IPS-20b (cell line): Measurements from ENCODE around the gene ZDHHC14.
"Not testable (repeated sequence)": the region's sequence is repeated elsewhere in the genome, so short reads cannot be mapped to it uniquely, and the experiment has no call there.

Experiments used
- H3K27ac ChIP-seq: one replicate; pipeline ENCODE4 v1.5.1; 2013; ENCODE audit warnings: low read length
- H3K27me3 ChIP-seq: 2 replicates; pipeline ENCODE4 v1.6.1; 2013; ENCODE audit warnings: mild to moderate bottlenecking, low read length, inconsistent platforms; ENCODE audit not compliant: insufficient read depth
- H3K36me3 ChIP-seq: 2 replicates; pipeline ENCODE4 v1.6.1; 2013; ENCODE audit warnings: low read depth, mild to moderate bottlenecking, inconsistent platforms, low read length, moderate library complexity; ENCODE audit not compliant: insufficient read depth
- H3K4me1 ChIP-seq: 2 replicates; pipeline ENCODE4 v1.6.1; 2013; ENCODE audit warnings: mild to moderate bottlenecking, control low read depth, inconsistent platforms, low read length, moderate library complexity; ENCODE audit not compliant: insufficient read depth
- H3K4me3 ChIP-seq: 2 replicates; pipeline ENCODE4 v1.5.1; 2013; ENCODE audit warnings: mild to moderate bottlenecking, low read length, inconsistent platforms
- H3K9ac ChIP-seq: 2 replicates; pipeline ENCODE4 v1.6.1; 2013; ENCODE audit warnings: low read depth, mild to moderate bottlenecking, inconsistent platforms, low read length, moderate library complexity
- H3K9me3 ChIP-seq: 2 replicates; pipeline ENCODE4 v1.6.1; 2013; ENCODE audit warnings: mild to moderate bottlenecking, low read depth, low read length, inconsistent platforms; ENCODE audit not compliant: insufficient read depth

Gene ZDHHC14

DNA sequence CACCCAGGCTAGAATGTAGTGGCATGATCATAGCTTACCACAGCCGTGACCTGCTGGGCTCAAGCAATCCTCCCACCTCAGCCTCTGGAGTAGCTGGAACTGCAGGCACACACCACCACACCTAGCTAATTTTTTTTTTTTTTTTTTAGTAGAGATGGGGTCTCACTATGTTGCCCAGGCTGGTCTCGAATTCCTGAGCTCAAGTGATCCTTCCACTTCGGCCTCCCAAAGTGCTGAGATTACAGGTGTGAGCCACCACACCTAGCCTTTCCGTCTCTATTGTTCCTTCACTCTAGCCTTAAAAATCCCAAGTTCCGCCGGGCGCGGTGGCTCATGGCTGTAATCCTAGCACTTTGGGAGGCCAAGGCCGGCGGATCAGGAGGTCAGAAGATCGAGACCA, 14.2 kb downstream of the ZDHHC14 start:
- not testable (repeated sequence) for H3K9ac ChIP-seq, H3K27ac ChIP-seq

DNA sequence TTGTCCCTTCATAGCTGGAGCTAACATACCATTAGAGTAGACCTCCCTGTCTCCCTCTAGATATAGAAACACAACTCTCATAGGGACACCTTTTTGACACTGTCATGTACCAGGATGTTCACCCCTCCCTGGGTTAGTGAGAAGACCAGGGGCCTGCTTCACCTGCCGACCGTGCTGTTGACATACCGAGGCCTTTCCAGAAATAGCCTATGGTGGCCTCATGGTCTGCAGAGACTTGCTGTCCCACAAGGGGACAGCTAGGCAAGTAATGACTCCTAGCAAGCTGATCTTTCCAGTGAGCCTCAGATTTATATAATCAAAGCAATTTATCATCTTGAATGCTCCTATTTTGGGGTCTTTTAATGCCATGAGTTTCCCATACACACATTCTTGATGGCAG, 15.0 kb downstream of the ZDHHC14 start:
- H3K9me3 ChIP-seq: peaks cover 4% of the 10 kb centered on the region
- no peaks in the 10 kb centered on the region for H3K4me1 ChIP-seq
- no peaks in the 10 kb centered on the region for H3K36me3 ChIP-seq
- no peak overlapping the region for H3K9ac ChIP-seq
- no peak overlapping the region for H3K27ac ChIP-seq
- no peaks in the 10 kb centered on the region for H3K27me3 ChIP-seq
- no peak overlapping the region for H3K4me3 ChIP-seq

More for the DNA sequence above, 14.2 kb downstream of the ZDHHC14 start:
- not testable (repeated sequence) for H3K4me3 ChIP-seq, H3K27me3 ChIP-seq, H3K36me3 ChIP-seq, H3K4me1 ChIP-seq
- H3K9me3 ChIP-seq: peaks cover 12% of the 10 kb centered on the region

DNA sequence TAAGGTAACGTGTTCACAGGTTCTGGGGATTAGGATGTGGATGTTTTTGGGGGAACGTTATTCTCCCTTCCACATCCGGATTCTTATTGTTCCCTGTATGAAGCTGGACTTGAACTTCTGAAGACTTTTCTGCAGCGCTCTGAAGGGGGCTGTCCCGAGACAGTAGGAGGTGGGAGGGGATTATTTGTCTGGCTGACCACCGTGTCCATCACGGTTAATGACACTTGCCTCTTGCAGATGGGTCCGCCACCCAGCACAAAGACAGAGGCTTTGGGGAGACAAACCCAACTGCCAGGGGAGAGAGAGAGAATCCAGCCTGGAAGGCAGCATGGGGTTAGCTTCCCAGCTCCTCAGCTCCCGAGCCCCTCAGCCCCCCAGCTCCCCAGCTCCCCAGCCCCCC, 16.7 kb downstream of the ZDHHC14 start:
- Histone ChIP-seq H3K27me3 (no peaks in the 10 kb centered on the region), H3K27ac (no peak overlapping the region), H3K4me3 (no peak overlapping the region), H3K9me3 (no peaks in the 10 kb centered on the region), H3K36me3 (no peaks in the 10 kb centered on the region), H3K4me1 (no peaks in the 10 kb centered on the region), H3K9ac (no peak overlapping the region)

DNA sequence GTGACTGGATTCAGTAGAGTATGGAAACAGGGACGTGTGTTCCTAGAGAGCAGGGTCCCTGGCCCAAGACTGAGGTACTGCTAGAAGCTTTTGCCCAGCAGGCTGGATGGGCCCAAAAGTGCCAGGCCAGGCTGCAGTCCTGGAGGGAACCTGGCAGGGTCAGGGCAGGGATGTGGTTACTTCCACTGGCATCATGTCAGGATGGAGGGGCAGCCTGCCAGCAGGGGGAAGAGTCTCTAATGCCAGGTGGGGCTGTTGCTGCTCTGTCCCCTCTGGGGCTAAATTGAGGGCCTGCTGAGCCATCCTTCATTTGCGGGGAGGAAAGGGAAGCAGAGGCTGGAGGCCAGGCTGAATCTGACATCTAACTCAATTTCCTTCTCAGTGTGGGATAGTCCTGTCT, 17.2 kb downstream of the ZDHHC14 start:
- Histone ChIP-seq H3K4me1 (peaks cover 3% of the 10 kb centered on the region; the same call in 1 of the 2 replicates), H3K36me3 (no peaks in the 10 kb centered on the region), H3K27ac (no peak overlapping the region), H3K4me3 (no peak overlapping the region), H3K9ac (no peak overlapping the region), H3K9me3 (no peaks in the 10 kb centered on the region), H3K27me3 (no peaks in the 10 kb centered on the region)

DNA sequence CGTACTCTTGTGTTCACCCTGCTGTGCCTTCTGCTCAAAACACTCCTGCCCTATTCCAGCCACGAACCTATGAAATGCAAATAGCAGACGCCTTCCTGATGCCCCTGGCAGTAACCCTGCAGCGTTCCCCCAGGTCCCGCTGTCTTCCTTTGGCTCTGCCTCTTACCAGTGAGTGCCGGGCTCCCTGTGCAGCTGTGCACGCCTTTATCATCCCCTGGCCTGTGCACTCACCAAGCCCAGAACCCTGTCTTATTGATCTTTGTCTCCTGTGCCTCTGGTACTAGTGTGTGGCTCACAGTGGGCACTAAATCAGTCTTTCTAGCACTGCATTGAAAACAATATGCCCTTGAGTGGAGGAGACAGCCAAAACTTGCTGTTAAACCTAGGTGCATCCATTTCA, 19.7 kb downstream of the ZDHHC14 start:
- Histone ChIP-seq H3K4me3 (no peak overlapping the region), H3K27me3 (no peaks in the 10 kb centered on the region), H3K9ac (no peak overlapping the region), H3K36me3 (no peaks in the 10 kb centered on the region), H3K9me3 (no peaks in the 10 kb centered on the region), H3K4me1 (peaks cover 12% of the 10 kb centered on the region; the same call in 1 of the 2 replicates), H3K27ac (no peak overlapping the region)

DNA sequence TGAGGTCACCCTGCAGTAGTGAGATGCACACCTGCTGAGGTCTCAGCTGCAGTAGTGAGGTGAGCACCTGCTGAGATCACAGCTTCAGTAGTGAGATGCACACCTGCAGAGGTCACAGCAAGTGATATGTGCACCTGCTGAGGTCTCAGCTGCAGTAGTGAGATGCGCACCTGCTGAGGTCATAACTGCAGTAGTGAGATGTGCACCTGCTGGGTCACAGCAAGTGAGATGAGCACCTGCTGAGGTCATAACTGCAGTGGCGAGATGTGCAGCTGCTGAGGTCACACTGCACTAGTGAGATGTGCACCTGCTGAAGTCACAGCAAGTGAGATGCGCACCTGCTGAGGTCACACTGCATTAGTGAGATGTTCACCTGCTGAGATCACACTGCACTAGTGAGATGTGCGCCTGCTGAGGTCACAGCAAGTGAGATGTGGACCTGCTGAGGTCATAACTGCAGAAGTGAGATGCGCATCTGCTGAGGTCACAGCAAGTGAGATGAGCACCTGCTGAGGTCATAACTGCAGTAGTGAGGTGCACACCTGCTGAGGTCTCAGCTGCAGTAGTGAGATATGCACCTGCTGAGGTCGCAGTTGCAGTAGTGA, 20.8 kb downstream of the ZDHHC14 start:
- no peak overlapping the region for H3K9ac ChIP-seq
- H3K4me3 ChIP-seq: no peak overlapping the region
- no peaks in the 10 kb centered on the region; the same call in 1 of the 2 replicates for H3K9me3 ChIP-seq
- no peaks in the 10 kb centered on the region for H3K27me3 ChIP-seq
- H3K27ac ChIP-seq: no peak overlapping the region
- H3K36me3 ChIP-seq: no peaks in the 10 kb centered on the region
- peaks cover 21% of the 10 kb centered on the region; the same call in 1 of the 2 replicates for H3K4me1 ChIP-seq

DNA sequence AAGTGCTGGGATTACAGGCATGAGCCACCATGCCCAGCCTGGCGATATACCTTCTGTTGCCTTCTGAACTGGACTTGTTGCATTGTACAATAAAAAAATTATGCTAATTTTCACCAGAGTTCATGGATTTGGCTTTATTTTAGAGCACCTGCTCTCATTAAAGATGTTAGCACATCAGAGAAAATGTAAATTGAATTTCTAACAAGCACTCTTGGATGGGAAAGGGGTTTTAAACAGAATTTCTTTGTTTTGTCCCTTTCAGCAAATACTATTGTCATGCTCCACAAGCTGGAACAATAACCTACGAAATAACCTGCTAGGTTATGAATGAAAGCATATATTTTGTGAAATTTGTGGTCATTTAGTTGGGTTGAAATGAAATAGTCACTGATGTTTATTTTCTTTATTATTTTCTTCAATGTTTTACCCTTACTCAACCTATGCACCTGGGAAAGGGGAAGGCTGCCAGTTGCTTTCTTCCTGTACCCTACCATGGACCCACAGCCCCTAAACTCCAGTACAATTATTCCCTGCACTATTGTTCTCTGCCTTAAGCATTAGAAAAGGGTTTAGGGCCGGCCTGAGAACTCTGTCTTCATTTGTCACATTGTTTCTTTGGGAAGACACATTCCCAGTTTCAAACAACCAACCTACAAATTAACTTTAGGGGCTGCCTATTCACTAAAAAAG, 22.2 kb downstream of the ZDHHC14 start:
- no peak overlapping the region for H3K9ac ChIP-seq
- H3K4me3 ChIP-seq: no peak overlapping the region

DNA sequence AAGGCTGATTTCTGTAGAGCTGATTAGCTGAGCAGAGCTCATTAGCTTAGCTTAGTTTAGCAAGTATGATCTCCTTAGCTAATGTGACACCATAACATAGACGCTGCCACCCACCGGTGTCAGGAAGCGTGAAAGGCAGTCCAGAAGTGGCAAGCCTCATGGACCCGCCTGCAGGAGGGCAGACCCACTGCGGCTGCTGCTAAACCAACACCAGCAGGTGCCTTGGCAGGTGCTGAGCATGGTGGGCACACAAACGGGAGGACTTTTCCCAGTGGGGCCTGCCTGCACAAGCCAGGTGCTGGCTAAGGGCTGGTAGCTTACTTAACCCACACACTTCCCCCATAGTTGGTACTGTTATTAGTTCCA, 22.7 kb downstream of the ZDHHC14 start:
- Histone ChIP-seq H3K9ac (no peak overlapping the region), H3K4me1 (peaks cover 27% of the 10 kb centered on the region; the same call in 1 of the 2 replicates), H3K4me3 (no peak overlapping the region), H3K27me3 (no peaks in the 10 kb centered on the region), H3K27ac (no peak overlapping the region), H3K36me3 (no peaks in the 10 kb centered on the region), H3K9me3 (no peaks in the 10 kb centered on the region; the same call in 1 of the 2 replicates)

More for the DNA sequence above, 22.2 kb downstream of the ZDHHC14 start:
- H3K36me3 ChIP-seq: no peaks in the 10 kb centered on the region
- no peaks in the 10 kb centered on the region; the same call in 1 of the 2 replicates for H3K9me3 ChIP-seq
- peaks cover 27% of the 10 kb centered on the region; the same call in 1 of the 2 replicates for H3K4me1 ChIP-seq
- H3K27ac ChIP-seq: no peak overlapping the region
- H3K27me3 ChIP-seq: no peaks in the 10 kb centered on the region

DNA sequence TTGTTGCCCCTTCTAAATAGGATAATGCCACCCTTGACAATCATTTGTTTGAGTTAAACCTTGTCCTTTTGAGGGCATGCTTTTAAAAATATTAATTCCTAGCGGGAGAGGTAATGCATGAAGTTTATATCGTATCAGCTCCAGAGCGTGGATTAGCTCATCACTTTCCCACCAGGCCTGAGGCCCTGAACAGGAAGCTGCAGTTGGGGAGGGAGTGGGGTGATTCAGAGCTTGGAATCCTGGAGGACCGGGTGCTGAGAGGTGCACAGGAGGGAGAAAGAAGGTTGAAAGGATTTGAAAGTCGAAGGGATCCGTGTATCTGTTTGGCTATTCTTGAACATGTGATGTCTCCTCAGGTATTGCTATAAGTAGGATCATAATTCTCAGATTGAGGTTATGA, 25.0 kb downstream of the ZDHHC14 start:
- H3K9me3 ChIP-seq: no peaks in the 10 kb centered on the region; the same call in 1 of the 2 replicates
- H3K4me3 ChIP-seq: no peak overlapping the region
- H3K36me3 ChIP-seq: no peaks in the 10 kb centered on the region
- no peak overlapping the region for H3K9ac ChIP-seq
- no peak overlapping the region for H3K27ac ChIP-seq
- H3K4me1 ChIP-seq: peaks cover 27% of the 10 kb centered on the region; the same call in 1 of the 2 replicates
- H3K27me3 ChIP-seq: no peaks in the 10 kb centered on the region

DNA sequence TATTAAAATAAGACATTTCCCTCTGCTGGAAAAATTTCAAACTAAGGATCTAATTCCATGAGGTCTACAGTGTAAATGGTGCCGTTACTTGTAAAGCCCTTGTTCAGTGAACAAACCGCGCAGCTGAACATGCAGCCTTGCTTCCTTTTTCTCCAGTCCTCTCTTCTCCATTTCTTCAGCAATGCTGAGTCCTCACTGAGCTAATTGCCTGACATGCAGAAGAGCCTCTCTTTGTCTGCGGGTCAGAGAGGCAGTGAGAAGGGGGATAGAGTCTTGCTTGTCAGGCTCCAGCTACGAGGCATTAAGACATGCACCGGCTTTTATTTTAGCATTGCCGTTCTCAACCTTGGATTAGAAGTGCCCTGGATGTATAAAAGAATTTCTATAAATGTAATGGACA, 25.7 kb downstream of the ZDHHC14 start:
- Histone ChIP-seq H3K27me3 (no peaks in the 10 kb centered on the region), H3K36me3 (no peaks in the 10 kb centered on the region), H3K9ac (no peak overlapping the region), H3K4me3 (no peak overlapping the region), H3K9me3 (no peaks in the 10 kb centered on the region; the same call in 1 of the 2 replicates), H3K4me1 (peaks cover 27% of the 10 kb centered on the region; the same call in 1 of the 2 replicates), H3K27ac (no peak overlapping the region)

DNA sequence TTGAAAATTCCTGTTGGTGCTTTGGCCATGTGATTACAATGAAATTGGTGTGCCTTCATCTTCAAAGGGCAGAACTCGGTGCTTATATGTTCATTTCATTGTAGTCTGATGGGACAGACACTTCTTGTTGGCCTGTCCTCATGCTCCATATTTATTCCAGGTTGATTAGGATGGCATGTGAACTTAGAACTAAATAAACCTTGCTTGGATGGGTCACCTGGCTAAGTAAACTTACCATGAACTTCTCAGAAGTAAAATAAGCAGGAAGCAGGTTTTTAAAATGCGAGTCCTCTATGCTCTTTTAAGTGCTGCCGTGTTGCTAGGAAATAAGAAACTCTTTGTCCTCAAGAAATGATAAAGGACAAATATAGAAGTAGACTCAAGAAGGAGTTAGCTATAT, 26.7 kb downstream of the ZDHHC14 start:
- Histone ChIP-seq H3K4me3 (no peak overlapping the region), H3K36me3 (no peaks in the 10 kb centered on the region), H3K4me1 (peaks cover 27% of the 10 kb centered on the region; the same call in 1 of the 2 replicates), H3K27ac (no peak overlapping the region), H3K9me3 (no peaks in the 10 kb centered on the region; the same call in 1 of the 2 replicates), H3K9ac (no peak overlapping the region), H3K27me3 (no peaks in the 10 kb centered on the region)

DNA sequence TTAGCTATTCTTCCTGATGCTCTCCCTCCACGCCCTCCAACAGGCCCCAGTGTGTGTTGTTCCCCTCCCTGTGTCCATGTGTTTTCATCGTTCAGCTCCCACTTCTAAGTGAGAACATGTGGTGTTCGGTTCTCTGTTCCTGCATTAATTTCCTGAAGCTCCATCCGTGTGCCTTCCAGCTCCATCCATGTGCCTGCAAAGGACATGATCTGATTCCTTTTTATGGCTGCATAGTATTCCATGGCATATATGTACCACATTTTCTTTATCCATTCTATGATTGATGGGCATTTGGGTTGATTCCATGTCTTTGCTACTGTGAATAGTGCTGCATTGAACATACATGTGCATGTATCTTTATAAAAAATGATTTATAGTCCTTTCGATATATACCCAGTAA, 27.4 kb downstream of the ZDHHC14 start:
- H3K9ac ChIP-seq, H3K27me3 ChIP-seq, H3K27ac ChIP-seq, H3K9me3 ChIP-seq, H3K36me3 ChIP-seq, H3K4me3 ChIP-seq: not testable (repeated sequence)
- H3K4me1 ChIP-seq: peaks cover 22% of the 10 kb centered on the region; the same call in 1 of the 2 replicates
